Mammary epithelial cell (primary cell): ENCODE measurements around the gene RPL7A.

Experiments
- CTCF ChIP-seq, 2 donors: IDR thresholded peaks in 1 of 2; conservative IDR thresholded peaks in 1 of 2; 2 replicates each; pipeline ENCODE4 v1.5.1; 2011 to 2012; ENCODE audit warnings: inconsistent platforms in 2 of 2, low read length in 2 of 2, mild to moderate bottlenecking in 2 of 2, control low read depth in 1 of 2, low read depth in 1 of 2; ENCODE audit not compliant: insufficient read depth in 1 of 2; ENCODE audit errors: extremely low read depth in 1 of 2
- EZH2 ChIP-seq: IDR thresholded peaks from 2 replicates; pipeline ENCODE4 v1.6.1; 2012; ENCODE audit warnings: low read length, inconsistent platforms, borderline replicate concordance

GRCh38 chr9:133353548-133353947 lies 5.5 kb downstream of the RPL7A start:
- TF ChIP-seq EZH2 (no peak), CTCF (conservative IDR thresholded peaks at IDR 0.05 in 1 of 2, IDR thresholded peaks at IDR 0.05 in 1 of 2; ENCODE audit: extremely low read depth in 1 of 2, insufficient read depth in 1 of 2, low read depth in 1 of 2, low read length in 2 of 2) (no peak)
